Endothelial cell (in vitro differentiated cells): ENCODE measurements around the gene FRAS1. TPM values are rescaled to one million over a fixed set of nuclear protein-coding genes. Genes with fewer than 3 reads are reported as not detected.

Experiments used
- DNase-seq: peaks from one replicate; pipeline ENCODE4 v3.0.0; 2021; ENCODE audit warnings: low spot score
- H3K27ac Mint-ChIP-seq: one replicate; pipeline ENCODE4 v1.8.0; 2021; ENCODE audit warnings: mixed read lengths, inconsistent platforms; ENCODE audit not compliant: unreplicated experiment
- H3K27me3 Mint-ChIP-seq: one replicate; pipeline ENCODE4 v1.8.0; 2021; ENCODE audit warnings: mild to moderate bottlenecking, moderate library complexity, mixed read lengths, inconsistent platforms; ENCODE audit not compliant: unreplicated experiment
- H3K36me3 Mint-ChIP-seq: one replicate; pipeline ENCODE4 v1.8.0; 2021; ENCODE audit warnings: mild to moderate bottlenecking, low read depth, mixed read lengths, inconsistent platforms; ENCODE audit not compliant: unreplicated experiment
- H3K4me1 Mint-ChIP-seq: one replicate; pipeline ENCODE4 v1.8.0; 2021; ENCODE audit warnings: mild to moderate bottlenecking, mixed read lengths, inconsistent platforms; ENCODE audit not compliant: unreplicated experiment
- H3K4me3 Mint-ChIP-seq: one replicate; pipeline ENCODE4 v1.8.0; 2021; ENCODE audit warnings: mild to moderate bottlenecking, mixed read lengths, inconsistent platforms; ENCODE audit not compliant: unreplicated experiment
- H3K9me3 Mint-ChIP-seq: one replicate; pipeline ENCODE4 v1.8.0; 2021; ENCODE audit warnings: mixed read lengths, inconsistent platforms; ENCODE audit not compliant: unreplicated experiment
- total RNA-seq: library from RNA; stranded (reverse); fragmentation: NEBNext Ultra II Directional; extraction: Animal tissue kit (Norgen Biotek cat#: 25700); gene quantifications from one replicate; pipeline ENCODE4 v1.2.1, GENCODE V29; 2021; ENCODE audit not compliant: unreplicated experiment
- TF ChIP-seq, protein P1 (sequence below): fragments of 200-600 bp; sonication (generic); IDR thresholded peaks from one replicate; pipeline ENCODE4 v1.5.0; 2021; ENCODE audit warnings: antibody characterized with exemption; ENCODE audit not compliant: unreplicated experiment

The FRAS1 gene
- total RNA-seq, 1 donor from 2014 or later, result 51.7 TPM

DNA sequence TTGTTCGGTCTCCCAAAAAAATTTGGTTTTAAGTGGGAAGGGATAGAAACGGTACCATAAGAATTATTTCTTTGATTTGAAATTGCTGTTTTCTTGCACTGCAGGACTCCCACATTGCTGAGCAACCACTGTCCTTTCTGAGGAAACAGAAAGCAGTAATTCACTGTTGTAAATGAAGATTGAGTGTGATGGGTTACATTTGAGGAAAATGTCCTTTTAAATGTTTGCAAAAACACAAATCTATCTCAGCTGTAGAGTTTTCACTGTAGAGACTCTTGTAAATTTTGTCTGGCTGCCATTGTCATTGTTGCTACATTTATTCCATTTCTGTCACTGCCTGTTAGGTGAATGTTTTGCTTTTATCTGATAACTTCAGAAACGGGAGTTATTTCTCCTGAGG, 105.2 kb downstream of the FRAS1 start:
- peak overlapping the region; percentile 49 for H3K27ac Mint-ChIP-seq
- H3K36me3 Mint-ChIP-seq, result no peaks in the 10 kb centered on the region
- no peak for DNase-seq
- H3K27me3 Mint-ChIP-seq, result peaks cover 2% of the 10 kb centered on the region
- H3K9me3 Mint-ChIP-seq, result no peaks in the 10 kb centered on the region
- no peak overlapping the region for H3K4me3 Mint-ChIP-seq
- TF ChIP-seq, protein P1, sequence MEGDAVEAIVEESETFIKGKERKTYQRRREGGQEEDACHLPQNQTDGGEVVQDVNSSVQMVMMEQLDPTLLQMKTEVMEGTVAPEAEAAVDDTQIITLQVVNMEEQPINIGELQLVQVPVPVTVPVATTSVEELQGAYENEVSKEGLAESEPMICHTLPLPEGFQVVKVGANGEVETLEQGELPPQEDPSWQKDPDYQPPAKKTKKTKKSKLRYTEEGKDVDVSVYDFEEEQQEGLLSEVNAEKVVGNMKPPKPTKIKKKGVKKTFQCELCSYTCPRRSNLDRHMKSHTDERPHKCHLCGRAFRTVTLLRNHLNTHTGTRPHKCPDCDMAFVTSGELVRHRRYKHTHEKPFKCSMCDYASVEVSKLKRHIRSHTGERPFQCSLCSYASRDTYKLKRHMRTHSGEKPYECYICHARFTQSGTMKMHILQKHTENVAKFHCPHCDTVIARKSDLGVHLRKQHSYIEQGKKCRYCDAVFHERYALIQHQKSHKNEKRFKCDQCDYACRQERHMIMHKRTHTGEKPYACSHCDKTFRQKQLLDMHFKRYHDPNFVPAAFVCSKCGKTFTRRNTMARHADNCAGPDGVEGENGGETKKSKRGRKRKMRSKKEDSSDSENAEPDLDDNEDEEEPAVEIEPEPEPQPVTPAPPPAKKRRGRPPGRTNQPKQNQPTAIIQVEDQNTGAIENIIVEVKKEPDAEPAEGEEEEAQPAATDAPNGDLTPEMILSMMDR, result no peak
- peaks cover 9% of the 10 kb centered on the region for H3K4me1 Mint-ChIP-seq

DNA sequence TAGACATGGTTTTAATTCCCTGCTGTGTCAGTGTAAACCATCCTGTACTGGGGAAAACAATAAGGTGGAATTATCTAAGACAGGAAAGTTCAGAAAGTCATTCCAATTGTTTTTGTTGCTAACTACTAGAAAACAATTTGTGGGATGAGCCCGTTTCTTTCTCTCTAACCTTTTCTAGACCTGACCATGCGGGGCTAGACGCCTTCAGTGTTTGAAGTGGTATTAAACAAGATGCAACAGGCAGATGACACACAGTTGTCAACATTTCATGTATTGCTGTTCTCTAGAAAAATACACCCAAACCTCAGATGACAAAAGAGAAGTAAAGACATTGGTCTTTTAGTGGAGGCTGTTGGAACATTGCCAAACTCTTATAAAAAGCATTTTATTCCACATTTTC, 105.7 kb downstream of the FRAS1 start:
- peak overlapping the region; percentile 49 for H3K27ac Mint-ChIP-seq
- TF ChIP-seq, protein P1, result no peak
- H3K36me3 Mint-ChIP-seq, result no peaks in the 10 kb centered on the region
- H3K4me1 Mint-ChIP-seq, result peaks cover 9% of the 10 kb centered on the region
- no peak overlapping the region for H3K4me3 Mint-ChIP-seq
- DNase-seq, result no peak
- H3K27me3 Mint-ChIP-seq, result peaks cover 2% of the 10 kb centered on the region
- no peaks in the 10 kb centered on the region for H3K9me3 Mint-ChIP-seq

DNA sequence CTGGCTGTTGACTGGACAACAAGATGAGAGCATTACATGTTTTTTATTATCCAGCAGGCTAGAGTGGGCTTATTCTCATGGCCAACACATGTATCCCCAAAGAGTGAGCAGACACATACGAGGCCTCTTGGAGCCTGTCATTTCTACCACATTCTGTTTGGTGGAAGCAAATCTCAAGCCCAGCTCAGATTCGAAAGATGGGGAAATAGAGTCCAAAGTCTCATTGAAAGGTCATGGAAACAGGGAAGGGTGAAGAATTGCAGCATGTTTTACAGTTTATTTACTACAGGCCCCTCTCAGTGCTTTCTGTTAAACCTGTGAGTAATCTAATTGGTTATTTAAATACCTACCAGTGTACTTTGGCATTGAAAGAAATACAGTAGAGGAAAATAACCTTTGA, 108.6 kb downstream of the FRAS1 start:
- H3K9me3 Mint-ChIP-seq, result no peaks in the 10 kb centered on the region
- TF ChIP-seq, protein P1, result no peak
- no peak overlapping the region for H3K4me3 Mint-ChIP-seq
- peaks cover 2% of the 10 kb centered on the region for H3K27me3 Mint-ChIP-seq
- DNase-seq, result no peak
- no peaks in the 10 kb centered on the region for H3K36me3 Mint-ChIP-seq
- peaks cover 6% of the 10 kb centered on the region for H3K4me1 Mint-ChIP-seq
- no peak overlapping the region for H3K27ac Mint-ChIP-seq

DNA sequence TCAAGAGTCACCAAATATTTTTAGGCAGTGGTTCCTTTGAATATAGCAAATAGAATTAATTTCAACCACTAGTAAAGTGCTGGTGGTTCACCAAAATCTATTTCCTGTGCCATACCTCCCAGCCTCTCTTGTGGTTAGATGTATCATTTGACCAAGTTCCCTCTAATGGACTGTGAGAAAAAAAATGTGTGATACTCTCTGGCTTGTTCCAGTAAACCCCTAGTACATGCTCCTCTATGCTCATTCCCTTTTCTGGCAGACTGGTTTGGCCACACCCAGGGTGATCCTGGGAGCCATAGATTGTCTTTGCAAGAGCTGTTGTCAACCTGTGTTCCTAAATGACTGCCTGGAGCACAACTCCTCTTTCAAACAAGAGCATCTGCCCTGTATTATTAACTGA, 109.5 kb downstream of the FRAS1 start:
- Mint-ChIP-seq H3K4me1 (peaks cover 7% of the 10 kb centered on the region), H3K4me3 (no peak overlapping the region), H3K27ac (no peak overlapping the region), H3K36me3 (no peaks in the 10 kb centered on the region), H3K27me3 (peaks cover 2% of the 10 kb centered on the region), H3K9me3 (no peaks in the 10 kb centered on the region)
- TF ChIP-seq, protein P1, result no peak
- no peak for DNase-seq

DNA sequence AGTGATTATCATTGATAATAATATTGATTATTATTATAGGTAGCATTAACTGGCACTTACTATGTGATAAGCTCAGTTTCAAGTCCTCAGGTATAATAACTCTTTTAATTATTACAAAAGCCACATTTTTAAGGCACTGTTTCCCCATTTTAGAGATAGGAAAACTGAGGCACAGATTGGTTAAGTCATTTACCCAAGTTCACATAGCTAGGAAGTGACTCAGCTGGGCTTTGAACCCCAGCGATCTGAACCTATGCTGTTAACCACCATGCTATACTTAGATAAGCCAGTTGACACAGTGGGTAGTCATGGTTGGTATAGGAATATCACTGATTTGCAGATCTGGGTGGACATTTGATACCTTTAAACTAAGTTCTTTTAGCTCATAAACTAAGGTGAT, 110.4 kb downstream of the FRAS1 start:
- H3K27me3 Mint-ChIP-seq, result peaks cover 4% of the 10 kb centered on the region
- no peaks in the 10 kb centered on the region for H3K36me3 Mint-ChIP-seq
- no peak overlapping the region for H3K4me3 Mint-ChIP-seq
- TF ChIP-seq, protein P1, result no peak
- H3K9me3 Mint-ChIP-seq, result no peaks in the 10 kb centered on the region
- H3K27ac Mint-ChIP-seq, result no peak overlapping the region
- H3K4me1 Mint-ChIP-seq, result peaks cover 11% of the 10 kb centered on the region
- no peak for DNase-seq
